ENCODE measurements around the gene BBS12. TPM values are rescaled to one million over a fixed set of nuclear protein-coding genes. Genes with fewer than 3 reads are reported as not detected.

The BBS12 gene
- total RNA-seq, 6 experiments from 2014 or later, result 0.25 to 1.1 (median 0.65) TPM

GRCh38 chr4:122793811-122794210, 61.3 kb downstream of the BBS12 start:
- H3K27me3 ChIP-seq, result no peaks in the 10 kb centered on the region
- H3K9me3 ChIP-seq, result no peaks in the 10 kb centered on the region
- intact Hi-C loops (cut with DNase I), result no loop called here
- H3K36me3 ChIP-seq, result no peaks in the 10 kb centered on the region
- no peaks in the 10 kb centered on the region for H3K4me1 ChIP-seq
- no peak for DNase-seq
- ATAC-seq, result no peak
- H3K27ac ChIP-seq, result no peak overlapping the region
- no peak overlapping the region for H3K4me3 ChIP-seq
- no peak for TF ChIP-seq CTCF (IDR thresholded peaks at IDR 0.05)
- no peak for TF ChIP-seq POLR2A (IDR thresholded peaks at IDR 0.05)

Other genes with a start within 250 kb of the BBS12 start
- not detected for gene IL21, start 111.6 kb upstream of the BBS12 start, total RNA-seq
- 1 to 10 TPM in 3 of 6 experiments, under 1 TPM in 3; 0.88 to 1.6 (median 1.1) TPM for gene FGF2, start 94.1 kb downstream of the BBS12 start, total RNA-seq
- 10 to 100 TPM in 5 of 6 experiments, 1 to 10 TPM in 1; 8.0 to 20.5 (median 17.1) TPM for gene NUDT6, start 189.9 kb downstream of the BBS12 start, total RNA-seq